Stimulated activated CD8-positive, alpha-beta memory T cell treated with anti-CD3 and anti-CD28 coated beads, Interleukin-7, amount 100 ng/mL, for 1 hour (primary cell): ENCODE measurements around the gene PLEKHN1.
A peak's percentile ranks its signal among the peaks of the same experiment; 100 is the strongest.
"Not testable (repeated sequence)": the region's sequence is repeated elsewhere in the genome, so short reads cannot be mapped to it uniquely, and the experiment has no call there.

Source experiments
- DNase-seq, 2 donors: peaks; one replicate each; pipeline ENCODE4 v3.0.0-alpha.2; 2020; ENCODE audit warnings: low read depth in 2 of 2

Gene PLEKHN1

GRCh38 chr1:943545-944340, 22.5 kb upstream of the PLEKHN1 start:
- DNase-seq, result no peak

- no peak for DNase-seq
Measured at GRCh38 chr1:944341-945325, 21.6 kb upstream of the PLEKHN1 start.

- no peak for DNase-seq
Measured at GRCh38 chr1:945688-946556, 20.4 kb upstream of the PLEKHN1 start.

DNA sequence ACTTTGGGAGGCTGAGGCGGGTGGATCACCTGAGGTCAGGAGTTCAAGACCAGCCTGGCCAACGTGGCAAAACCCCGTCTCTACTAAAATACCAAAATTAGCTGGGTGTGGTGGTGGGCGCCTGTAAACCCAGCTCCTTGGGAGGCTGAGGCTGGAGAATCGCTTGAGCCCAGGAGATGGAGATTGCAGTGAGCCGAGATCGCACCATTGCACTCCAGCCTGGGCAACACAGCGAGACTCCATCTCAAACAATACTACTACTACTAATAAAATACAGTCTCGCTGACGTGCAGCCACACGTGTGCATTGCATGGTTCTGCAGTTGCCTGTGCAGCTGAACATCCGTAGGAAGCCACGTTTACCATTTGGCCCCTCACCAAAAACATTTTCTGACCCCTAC, 19.5 kb upstream of the PLEKHN1 start:
- not testable (repeated sequence) for DNase-seq

GRCh38 chr1:947958-948357, 18.3 kb upstream of the PLEKHN1 start:
- DNase-seq, result no peak

DNA sequence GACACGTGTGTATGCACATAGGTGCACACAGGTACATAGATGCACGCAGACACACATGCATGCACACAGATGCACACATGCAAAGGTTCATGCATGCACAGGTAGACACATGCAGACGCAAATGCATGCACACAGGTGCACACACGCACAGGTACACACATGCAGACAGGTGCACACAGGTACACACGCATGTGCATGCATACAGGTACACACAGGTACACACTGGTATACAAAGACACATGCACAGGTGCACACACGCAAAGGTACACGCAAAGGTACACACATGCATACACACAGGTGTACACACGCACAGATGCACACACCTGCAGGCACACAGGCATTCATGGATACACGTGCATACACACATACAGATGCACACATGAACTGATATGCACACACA, 16.0 kb upstream of the PLEKHN1 start:
- DNase-seq, result no peak

DNA sequence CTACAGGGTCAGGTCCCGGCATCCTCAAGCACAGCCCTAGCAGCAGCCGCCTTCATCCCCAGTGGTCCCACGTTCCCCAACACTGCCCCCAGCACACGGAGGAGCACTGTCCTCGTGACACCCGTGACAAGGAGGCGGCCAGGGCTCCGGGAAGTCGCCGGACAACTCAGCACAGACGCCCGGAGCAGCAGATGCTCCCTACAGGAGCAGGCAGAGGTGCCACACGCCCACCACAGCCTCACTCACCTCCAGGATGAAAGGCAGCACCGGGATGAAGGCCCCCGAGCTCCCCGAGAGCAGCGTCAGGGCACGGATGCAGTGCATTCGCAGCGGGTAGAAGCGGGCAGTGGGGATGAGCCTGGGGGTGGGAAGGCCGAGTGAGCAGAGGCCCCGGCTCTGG, 15.4 kb upstream of the PLEKHN1 start:
- no peak for DNase-seq

DNA sequence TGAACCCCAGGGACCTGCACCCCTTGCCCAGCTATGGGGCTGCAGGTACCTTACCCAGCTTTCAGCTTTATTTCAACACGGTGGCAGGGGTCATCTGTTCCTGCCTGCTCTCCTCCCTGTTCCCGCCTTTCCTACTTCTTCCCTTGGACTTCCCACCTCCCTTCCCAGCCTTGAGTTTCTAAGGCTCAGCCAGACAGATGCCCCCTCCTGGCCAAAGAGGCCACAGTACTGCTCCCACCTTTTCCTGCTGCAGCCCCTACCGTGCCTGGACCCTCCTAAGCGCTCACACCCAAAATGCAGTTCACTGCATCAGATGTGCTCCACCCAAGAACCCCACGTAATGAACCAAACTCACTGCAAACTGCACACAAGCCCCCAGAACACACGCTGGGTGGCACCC, 14.9 kb upstream of the PLEKHN1 start:
- DNase-seq, result no peak

DNA sequence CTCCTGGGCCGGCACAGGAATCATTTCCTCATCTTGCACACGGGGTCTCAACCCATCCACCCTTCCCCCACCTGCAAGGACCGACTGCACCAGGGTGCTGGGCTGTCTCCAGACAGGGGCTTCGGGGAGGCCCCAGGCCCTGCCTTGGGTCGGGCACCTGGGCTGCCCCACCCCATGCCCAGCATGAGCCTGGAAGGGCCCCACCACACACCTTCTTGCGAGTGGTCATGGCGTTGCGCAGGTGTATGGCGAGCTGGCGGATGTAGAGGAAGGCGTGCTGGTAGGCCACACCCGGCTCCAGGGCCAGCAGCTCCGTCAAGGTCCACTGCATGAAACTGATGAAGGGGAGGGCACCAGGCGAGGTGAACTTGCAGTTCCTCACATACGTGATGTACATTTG, 14.1 kb upstream of the PLEKHN1 start:
- DNase-seq, result no peak

DNA sequence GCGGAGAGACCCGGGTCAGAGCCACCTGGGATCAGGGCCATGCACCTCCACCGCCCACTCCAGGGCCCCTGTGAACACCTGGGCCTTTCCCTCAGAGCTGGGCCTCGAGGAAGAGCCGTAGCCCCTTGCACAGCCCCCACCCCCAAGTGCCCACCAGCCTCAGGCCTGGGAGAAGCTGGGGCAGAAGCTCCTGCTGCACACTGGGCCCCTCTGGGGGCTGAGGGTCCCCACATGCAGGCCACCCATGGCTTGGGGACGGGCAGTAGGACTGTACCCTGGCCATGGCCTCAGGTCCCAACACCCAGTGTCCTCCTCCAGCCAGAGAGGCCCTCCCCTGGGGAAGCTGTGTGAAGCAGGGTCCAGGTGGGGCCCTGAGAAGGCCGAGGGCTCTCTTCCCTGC, 13.7 kb upstream of the PLEKHN1 start:
- DNase-seq, result no peak

DNA sequence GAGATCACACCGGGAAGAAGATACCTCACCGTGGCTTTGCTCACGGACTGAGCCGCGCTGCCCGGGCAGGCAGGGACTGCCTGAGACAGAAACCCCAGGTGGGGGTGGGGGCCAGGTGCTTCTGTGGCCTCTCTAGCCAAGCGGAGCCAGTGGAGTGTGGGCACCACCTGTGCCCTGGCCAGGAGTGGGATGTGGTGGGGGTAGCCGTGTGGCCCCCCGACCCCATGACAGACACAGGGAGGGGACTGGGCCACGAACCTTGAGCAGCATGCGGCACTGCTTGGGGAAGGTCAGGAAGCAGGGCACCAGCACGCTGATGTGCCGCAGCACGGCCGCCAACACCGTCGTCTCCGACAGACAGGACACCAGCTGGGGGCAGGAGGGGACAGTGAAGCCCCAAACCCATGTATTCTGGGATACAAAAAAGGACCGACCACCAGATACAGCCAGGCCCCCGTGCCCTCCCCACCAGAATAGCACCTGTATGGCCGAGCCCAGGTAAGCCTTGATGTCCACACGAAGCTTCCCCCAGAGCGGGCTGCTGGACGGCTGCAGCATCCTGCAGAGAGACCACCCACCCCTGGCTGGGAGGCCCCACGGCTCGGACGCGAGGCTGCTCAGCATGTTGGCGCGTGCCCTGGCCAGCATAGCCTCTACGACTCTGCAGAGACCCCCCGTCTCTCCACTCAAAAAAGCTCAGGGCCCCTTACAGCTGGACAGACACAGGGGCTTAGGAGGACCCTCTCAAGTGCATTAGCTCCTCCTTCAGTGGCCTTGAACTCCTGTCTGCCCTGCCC, 12.6 kb upstream of the PLEKHN1 start:
- no peak for DNase-seq

GRCh38 chr1:954927-955326, 11.4 kb upstream of the PLEKHN1 start:
- DNase-seq, result no peak

DNA sequence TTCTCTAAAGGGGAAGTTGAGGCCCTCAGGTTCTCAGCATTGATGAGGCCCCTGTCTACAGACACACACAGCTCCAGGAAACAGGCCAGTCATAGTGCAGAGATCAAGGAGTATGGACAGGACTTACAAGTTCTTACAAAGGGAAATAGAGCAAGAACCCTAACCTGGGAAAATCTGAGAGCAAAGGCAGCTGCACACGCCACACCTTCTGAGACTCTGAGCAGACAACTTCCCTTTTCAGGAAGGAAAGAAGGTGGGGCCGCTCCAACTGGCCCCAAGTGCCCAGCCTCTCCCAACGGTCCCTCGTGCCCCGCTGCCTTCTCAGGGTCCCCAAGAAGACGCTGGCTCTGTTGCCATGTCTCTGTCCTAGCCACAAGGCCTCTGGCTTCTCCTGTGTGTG, 10.8 kb upstream of the PLEKHN1 start:
- DNase-seq, result no peak

DNA sequence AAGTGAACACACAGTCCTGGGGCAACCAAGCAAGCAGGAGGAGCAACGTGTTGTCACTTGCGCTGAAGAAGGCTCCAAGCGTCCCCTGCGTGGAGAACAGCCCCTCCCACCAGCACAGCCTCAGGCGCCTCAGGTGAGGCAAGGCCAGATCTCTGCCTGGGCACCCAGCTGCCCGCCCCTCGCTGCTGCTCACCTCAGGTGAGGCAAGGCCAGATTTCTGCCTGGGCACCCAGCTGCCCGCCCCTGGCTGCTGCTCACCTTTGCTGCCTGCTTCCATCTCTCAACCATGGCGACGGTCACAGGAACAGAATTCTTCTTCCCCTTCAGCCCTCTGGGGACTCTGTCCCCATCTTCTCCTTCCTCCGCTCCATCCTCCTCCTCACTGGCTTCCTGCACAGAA, 9.6 kb upstream of the PLEKHN1 start:
- DNase-seq, result no peak

GRCh38 chr1:958823-959730, 7.2 kb upstream of the PLEKHN1 start, which contains the start of gene NOC2L:
Gene NOC2L, minus strand, starts transcription at chr1:959256. Its CDS starts 16 bp downstream, at chr1:959240.
- peak; percentile 98 to 99 for DNase-seq

DNA sequence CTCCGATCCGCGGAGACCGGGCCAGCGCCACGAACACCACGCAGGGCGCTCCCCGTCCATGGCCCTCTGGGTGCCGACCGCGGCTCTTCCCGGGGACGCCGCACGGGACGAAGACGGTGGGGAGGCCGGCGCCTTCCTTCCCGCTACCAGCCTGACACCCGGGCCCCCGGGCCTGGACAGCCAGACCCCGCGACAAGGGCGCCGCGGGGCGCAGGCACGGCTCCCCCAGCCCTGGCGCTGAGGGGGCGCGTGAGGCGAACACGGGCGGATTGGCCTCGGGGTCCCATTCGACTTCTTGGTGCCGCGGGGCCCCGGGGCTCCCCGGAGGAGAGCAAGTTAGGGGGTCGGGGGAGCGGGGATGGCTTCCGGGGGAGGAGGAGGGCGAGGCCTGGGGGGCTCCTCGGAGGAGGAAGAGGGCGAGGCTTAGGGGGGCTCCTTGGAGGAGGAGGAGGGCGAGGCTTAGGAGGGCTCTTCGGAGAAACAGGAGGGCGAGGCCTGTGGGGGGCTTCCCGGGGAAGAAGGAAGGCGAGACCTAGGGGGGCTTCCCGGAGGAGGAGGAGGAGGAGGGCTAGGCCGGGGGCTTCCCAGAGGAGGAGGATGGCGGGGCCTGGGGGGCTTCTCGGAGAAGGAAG, 6.4 kb upstream of the PLEKHN1 start:
- no peak for DNase-seq

GRCh38 chr1:960363-961131, 5.7 kb upstream of the PLEKHN1 start, which contains the start of gene KLHL17:
Gene KLHL17, plus strand, starts transcription at chr1:960584. Its CDS starts 110 bp downstream, at chr1:960694.
- DNase-seq, result peak; percentile 56 to 63

DNA sequence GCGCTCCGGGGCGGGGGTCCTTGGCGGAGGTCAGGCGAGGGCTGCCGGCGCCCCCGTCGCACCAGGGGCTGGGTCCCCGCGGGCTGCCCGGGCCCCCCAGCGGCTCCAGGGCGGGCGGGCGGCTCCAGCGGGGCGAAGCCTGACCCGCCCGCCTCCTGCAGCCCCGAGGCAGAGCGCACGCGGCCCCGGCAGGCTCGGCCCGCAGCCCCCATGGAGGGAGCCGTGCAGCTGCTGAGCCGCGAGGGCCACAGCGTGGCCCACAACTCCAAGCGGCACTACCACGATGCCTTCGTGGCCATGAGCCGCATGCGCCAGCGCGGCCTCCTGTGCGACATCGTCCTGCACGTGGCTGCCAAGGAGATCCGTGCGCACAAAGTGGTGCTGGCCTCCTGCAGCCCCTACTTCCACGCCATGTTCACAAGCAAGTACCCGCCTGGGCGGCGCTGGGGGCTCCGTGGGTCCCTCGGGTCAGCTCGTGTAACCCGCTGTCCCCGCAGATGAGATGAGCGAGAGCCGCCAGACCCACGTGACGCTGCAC, 5.1 kb upstream of the PLEKHN1 start:
- no peak for DNase-seq
